ENCODE data around the gene HPX.

The HPX gene

DNA sequence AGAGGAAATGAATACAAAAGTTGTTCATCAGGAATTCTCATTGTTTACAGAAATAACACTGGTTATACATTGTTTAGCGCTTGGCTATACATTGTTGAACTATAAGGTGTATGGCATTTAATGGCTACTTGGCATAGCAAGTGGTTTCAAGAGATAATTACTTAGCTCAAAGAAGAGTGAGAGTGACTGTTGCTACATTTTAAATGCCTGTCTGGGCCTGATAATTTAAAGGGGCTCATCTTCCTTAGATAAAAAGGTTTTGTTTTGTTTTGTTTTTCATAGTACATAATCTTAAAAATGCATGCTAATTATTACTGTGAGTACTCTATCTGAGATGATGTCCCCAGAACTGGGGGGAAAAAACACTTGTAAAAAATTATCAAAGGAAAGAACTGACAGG lies 52.0 kb downstream of the HPX start:
- no peak for DNase-seq

DNA sequence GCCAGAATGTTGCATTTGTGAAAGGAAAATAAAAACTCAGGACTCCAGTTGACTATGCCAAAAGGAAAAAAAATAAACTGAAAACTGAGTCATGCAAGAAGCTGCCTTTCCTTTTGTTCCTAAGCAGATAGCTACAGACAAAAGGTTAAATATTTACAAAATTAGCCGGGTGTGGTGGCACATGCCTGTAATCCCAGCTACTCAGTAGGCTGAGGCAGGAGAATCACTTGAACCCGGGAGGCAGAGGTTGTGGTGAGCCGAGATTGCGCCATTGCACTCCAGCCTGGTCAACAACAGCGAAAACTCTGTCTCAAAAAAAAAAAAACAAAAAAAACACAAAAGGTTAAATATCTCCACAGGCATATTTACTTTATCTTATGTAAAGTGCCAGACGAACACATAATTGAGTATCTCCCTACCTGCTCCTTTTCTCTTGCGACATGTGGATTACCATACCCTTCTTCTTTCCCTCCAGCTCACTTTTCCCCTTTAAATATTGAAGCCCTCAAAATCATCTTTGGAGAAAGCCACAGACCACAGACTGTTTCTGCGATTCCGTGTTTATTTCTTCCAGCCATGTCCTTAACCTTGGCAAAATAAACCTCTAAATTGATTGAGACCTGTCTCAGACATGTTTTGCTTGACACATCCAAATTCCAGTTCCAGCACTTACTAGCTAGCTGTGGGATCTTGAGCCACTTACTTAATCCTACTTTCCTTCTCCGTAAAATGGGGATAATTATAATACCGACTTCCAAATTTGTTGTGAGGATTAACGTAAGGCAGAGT lies 52.8 kb downstream of the HPX start:
- DNase-seq, result no peak

DNA sequence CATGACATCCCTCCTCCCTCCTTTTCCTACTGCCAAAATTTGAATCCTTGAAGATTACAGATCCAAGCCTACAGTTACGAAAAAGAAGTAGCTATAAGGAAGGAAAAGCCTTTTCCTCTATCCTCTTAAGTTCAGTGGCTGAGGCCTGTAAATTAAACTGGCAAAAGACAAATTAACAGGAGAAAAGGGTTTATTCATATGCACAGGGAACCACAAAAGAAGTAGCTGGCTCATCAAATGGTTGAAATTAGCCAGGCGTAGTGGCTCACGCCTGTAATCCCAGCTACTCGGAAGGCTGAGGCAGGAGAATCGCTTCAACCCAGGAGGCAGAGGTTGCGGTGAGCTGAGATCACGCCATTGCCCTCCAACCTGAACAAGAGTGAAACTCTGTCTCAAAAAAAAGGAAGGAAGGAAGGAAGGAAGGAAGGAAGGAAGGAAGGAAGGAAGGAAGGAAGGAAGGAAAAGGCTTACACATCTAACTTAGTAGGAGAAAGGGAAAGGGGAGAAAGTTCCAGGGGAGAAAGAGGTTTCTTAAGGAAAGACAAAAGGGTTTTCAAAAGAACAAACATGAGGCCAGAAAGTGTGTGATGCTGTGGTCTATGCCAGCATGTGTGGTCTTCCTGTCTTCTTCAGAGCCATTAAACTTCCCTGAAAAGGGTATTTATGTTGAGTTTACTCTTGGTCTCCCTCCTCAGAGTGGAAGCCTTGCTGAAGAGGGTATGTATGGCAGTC lies 55.6 kb downstream of the HPX start:
- DNase-seq, result no peak

Data from activated effector memory CD4-positive, alpha-beta T cell treated with Interleukin-2 at 50 U/mL for 16 hours (primary cell).